K562 (cell line): Measurements from ENCODE around the gene NRXN3. TPM values are rescaled to one million over a fixed set of nuclear protein-coding genes. Genes with fewer than 3 reads are reported as not detected.

Source experiments
- ATAC-seq: fragments of 200-7000 bp; cut with Tn5 transposase; 3 replicates; pipeline ENCODE4 v1.9.1; 2020; ENCODE audit warnings: moderate library complexity
- BruUV-seq: library from RNA; stranded (reverse); fragments of 400-500 nt; replicated peaks from 2 replicates; lab custom pipeline; 2021; lab: Mats Ljungman, UMichigan
- CTCF ChIA-PET: fragments of 300-600 bp; formaldehyde crosslinking; extraction: SDS; loops from one replicate; lab custom pipeline; 2021; ENCODE audit warnings: low intra/inter-chr PET ratio; lab: Yijun Ruan, JAX
- POLR2A ChIA-PET: fragments of 300-600, 350-650 bp; sonication (Branson Sonifier 250); formaldehyde crosslinking; extraction: SDS; loops from one replicate; lab custom pipeline; 2021; ENCODE audit warnings: antibody characterized with exemption, inconsistent platforms; lab: Yijun Ruan, JAX
- DNase-seq, 4 experiments: peaks; one replicate each; pipeline versions ENCODE4 v3.0.0 to v3.0.0-alpha.2; 2011 to 2018; ENCODE audit warnings: low spot score in 3 of 4, mixed read lengths in 3 of 4; ENCODE audit errors: extremely low read depth in 1 of 4
- FAIRE-seq: peaks from 2 replicates; lab custom pipeline; 2011; peaks lifted over from hg19 to GRCh38; lab: Jason Lieb, UNC
- H2AFZ ChIP-seq: 2 replicates; pipeline ENCODE4 v1.6.0; 2011; ENCODE audit warnings: low read depth, low read length, control low read depth, inconsistent platforms
- H3K27ac ChIP-seq: fragments of 200-600 bp; 3 replicates; pipeline ENCODE4 v1.8.0; 2011; ENCODE audit warnings: low read depth, mild to moderate bottlenecking, control low read depth, inconsistent platforms, low read length, moderate library complexity, mixed read lengths; ENCODE audit errors: extremely low read depth
- H3K27me3 ChIP-seq, 2 experiments: fragments of 300-600 bp in 1 of 2; 2 replicates in 1 of 2; 3 replicates in 1 of 2; pipeline versions ENCODE4 v1.6.0 to v1.8.0; 2011; ENCODE audit warnings: inconsistent platforms in 2 of 2, low read length in 2 of 2, mild to moderate bottlenecking in 1 of 2, mixed read lengths in 1 of 2, moderate library complexity in 1 of 2; ENCODE audit not compliant: control insufficient read depth in 2 of 2, insufficient read depth in 2 of 2
- H3K36me3 ChIP-seq: fragments of 300-600 bp; 3 replicates; pipeline ENCODE4 v1.8.0; 2011; ENCODE audit warnings: mild to moderate bottlenecking, low read length, inconsistent platforms; ENCODE audit not compliant: control insufficient read depth, insufficient read depth
- H3K4me1 ChIP-seq, 2 experiments: fragments of 200-600 bp in 1 of 2; replicated peaks in 1 of 2; 2 replicates in 1 of 2; 3 replicates in 1 of 2; pipeline versions ENCODE4 v1.5.1 to v1.8.0; 2011; ENCODE audit warnings: inconsistent platforms in 2 of 2, low read length in 2 of 2, mild to moderate bottlenecking in 1 of 2, mixed read lengths in 1 of 2, moderate library complexity in 1 of 2; ENCODE audit not compliant: control insufficient read depth in 2 of 2, insufficient read depth in 2 of 2
- H3K4me2 ChIP-seq: 2 replicates; pipeline ENCODE4 v1.6.1; 2011; ENCODE audit warnings: low read length, control low read depth, inconsistent platforms, mixed read lengths; ENCODE audit not compliant: insufficient read depth
- H3K4me3 ChIP-seq: fragments of 200-600 bp; sonication (generic), shearing (Covaris generic); 2 replicates; pipeline ENCODE4 v1.5.1; 2016; ENCODE audit warnings: control low read depth, inconsistent platforms
- H3K79me2 ChIP-seq: fragments of 200-600 bp; 3 replicates; pipeline ENCODE4 v1.8.0; 2011; ENCODE audit warnings: low read length, inconsistent platforms; ENCODE audit not compliant: control insufficient read depth, insufficient read depth
- H3K9ac ChIP-seq, 2 experiments: 2 replicates each; pipeline versions ENCODE4 v1.6.0 to v1.6.1; 2011; ENCODE audit warnings: low read depth in 2 of 2, low read length in 2 of 2, control low read depth in 1 of 2, inconsistent platforms in 1 of 2, mild to moderate bottlenecking in 1 of 2, mixed read lengths in 1 of 2; ENCODE audit not compliant: insufficient read depth in 1 of 2
- H3K9me1 ChIP-seq: one replicate; pipeline ENCODE4 v1.6.0; 2011; ENCODE audit warnings: inconsistent platforms, mild to moderate bottlenecking, low read length, moderate library complexity; ENCODE audit not compliant: control insufficient read depth, insufficient read depth
- H3K9me3 ChIP-seq: replicated peaks from 2 replicates; pipeline ENCODE4 v1.5.1; 2011; ENCODE audit warnings: low read depth, low read length, inconsistent platforms; ENCODE audit not compliant: control insufficient read depth, insufficient read depth
- H4K20me1 ChIP-seq: replicated peaks from 2 replicates; pipeline ENCODE4 v1.6.1; 2011; ENCODE audit warnings: low read length, inconsistent platforms, mixed read lengths; ENCODE audit not compliant: control insufficient read depth, insufficient read depth
- ADNP ChIP-seq: fragments of 200-800 bp; sonication (Bioruptor generic); IDR thresholded peaks from 2 replicates; pipeline ENCODE4 v1.6.1; 2016; ENCODE audit warnings: missing genetic modification characterization, missing compliant biosample characterization
- EP400 ChIP-seq: fragments of 450-650 bp; IDR thresholded peaks from 2 replicates; pipeline ENCODE4 v1.6.1; 2017; ENCODE audit warnings: antibody characterized with exemption, mild to moderate bottlenecking, moderate library complexity
- ETV6 ChIP-seq, 3 experiments: fragments of 150-350 bp in 1 of 3; sonication (generic) in 1 of 3; formaldehyde crosslinking in 1 of 3; IDR thresholded peaks; 2 replicates each; pipeline versions ENCODE4 v1.6.1 to v1.8.0; 2014 to 2022; ENCODE audit warnings: borderline replicate concordance in 2 of 3, low read depth in 2 of 3, antibody characterized with exemption in 1 of 3, low read length in 1 of 3, mild to moderate bottlenecking in 1 of 3, missing genetic modification reagents in 1 of 3
- KLF13 ChIP-seq: fragments of 450-650 bp; IDR thresholded peaks from 2 replicates; pipeline ENCODE4 v1.6.1; 2016; ENCODE audit warnings: missing genetic modification characterization, low read depth, mild to moderate bottlenecking, missing compliant biosample characterization, moderate library complexity, borderline replicate concordance
- MYNN ChIP-seq, 2 experiments: sonication (generic); formaldehyde crosslinking in 1 of 2; IDR thresholded peaks; 2 replicates each; pipeline versions ENCODE4 v1.5.0 to v1.6.1; 2016 to 2020; ENCODE audit warnings: antibody characterized with exemption in 1 of 2, missing genetic modification reagents in 1 of 2
- NCOR1 ChIP-seq: fragments of 450-650 bp; IDR thresholded peaks from 2 replicates; pipeline ENCODE4 v1.6.1; 2016; ENCODE audit warnings: mild to moderate bottlenecking, moderate library complexity
- NFIC ChIP-seq: fragments of 450-650 bp; IDR thresholded peaks from 2 replicates; pipeline ENCODE4 v1.6.1; 2017; ENCODE audit warnings: mild to moderate bottlenecking, inconsistent platforms
- PCBP1 ChIP-seq: fragments of 200-400 bp; formaldehyde crosslinking; IDR thresholded peaks from 2 replicates; pipeline ENCODE4 v1.6.1; 2018; ENCODE audit warnings: mild to moderate bottlenecking, low read depth, low read length; ENCODE audit not compliant: poor library complexity, severe bottlenecking
- POLR3G ChIP-seq: IDR thresholded peaks from 2 replicates; pipeline ENCODE4 v1.6.1; 2011; ENCODE audit not compliant: insufficient read length, insufficient replicate concordance; ENCODE audit errors: extremely low read depth
- PTBP1 ChIP-seq: fragments of 200-400 bp; formaldehyde crosslinking; IDR thresholded peaks from 2 replicates; pipeline ENCODE4 v1.6.1; 2017; ENCODE audit warnings: low read depth, low read length
- SETDB1 ChIP-seq: IDR thresholded peaks from one replicate; pipeline ENCODE4 v1.6.1; 2012; ENCODE audit warnings: low read length, control low read depth, inconsistent platforms
- SPI1 ChIP-seq: IDR thresholded peaks from 2 replicates; pipeline ENCODE4 v1.6.1; 2011; ENCODE audit warnings: low read depth, low read length, control low read depth, borderline replicate concordance
- TEAD1 ChIP-seq, 2 experiments: fragments of 450-650 bp in 1 of 2; sonication (generic) in 1 of 2; formaldehyde crosslinking; IDR thresholded peaks; 2 replicates each; pipeline versions ENCODE4 v1.4.0 to v1.8.0; 2020 to 2022; ENCODE audit warnings: mild to moderate bottlenecking in 2 of 2, missing genetic modification reagents in 1 of 2
- TGIF2 ChIP-seq: sonication (generic); formaldehyde crosslinking; IDR thresholded peaks from 2 replicates; pipeline ENCODE4 v1.8.1; 2022; ENCODE audit warnings: mild to moderate bottlenecking, missing genetic modification reagents, moderate library complexity
- ZFX ChIP-seq: sonication (generic); formaldehyde crosslinking; IDR thresholded peaks from 2 replicates; pipeline ENCODE4 v1.8.0; 2022; ENCODE audit warnings: mild to moderate bottlenecking, missing genetic modification reagents, moderate library complexity
- ZNF224 ChIP-seq: sonication (generic); formaldehyde crosslinking; IDR thresholded peaks from 2 replicates; pipeline ENCODE4 v1.8.0; 2022; ENCODE audit warnings: mild to moderate bottlenecking, missing genetic modification reagents
- ZNF507 ChIP-seq: conservative IDR thresholded peaks from 2 replicates; pipeline ENCODE4 v1.6.1; 2017; ENCODE audit warnings: missing genetic modification characterization, missing compliant biosample characterization
- WGBS: fragments of 100-300 bp; shearing (Covaris generic); methylation state at CpG from one replicate; pipeline ENCODE4 v1.1.6; 2016; ENCODE audit warnings: low coverage, mixed read lengths; ENCODE audit not compliant: insufficient coverage; ENCODE audit errors: missing lambda C conversion rate; 5-methylcytosine and 5-hydroxymethylcytosine counted together
- in situ Hi-C: fragments of 300-500 bp; cut with MboI; formaldehyde crosslinking; loops from 4 replicates; pipeline ENCODE4 v1.15.0; 2018; ENCODE audit warnings: inconsistent platforms, mixed read lengths
- intact Hi-C: fragments of 100-400 bp; cut with micrococcal nuclease; formaldehyde crosslinking; loops from 2 replicates; pipeline ENCODE4 v1.14.2; 2022
- polyA plus RNA-seq, 8 experiments: library from polyadenylated mRNA; depleted of rRNA in 4 of 8; stranded (reverse) in 5 of 8; unstranded in 3 of 8; fragments of >200 nt; fragmentation: Nextera tagmentation in 2 of 8; fragmentation: Illumina TruSeq in 1 of 8; extraction: Ambion mirVana in 2 of 8; extraction: Trizol in 1 of 8; gene quantifications; 2 replicates each; pipeline versions ENCODE4 v1.2.1 to v1.2.3, GENCODE V29; 2011 to 2014; ENCODE audit warnings: inconsistent platforms in 1 of 8, missing spikeins in 1 of 8
- total RNA-seq, 7 experiments: library from RNA; depleted of rRNA in 6 of 7; stranded (reverse); fragments of >200 nt in 6 of 7; fragmentation: Illumina TruSeq in 2 of 7; extraction: Trizol in 2 of 7; gene quantifications; 2 replicates each; pipeline versions ENCODE4 v1.2.1 to v1.2.3, GENCODE V29; 2011 to 2021; ENCODE audit warnings: low replicate concordance in 1 of 7

NRXN3 gene
- total and polyA plus RNA-seq, 9 of the 15 experiments (the other 6 are each of a cell fraction or from before 2014, with no cell fraction given), result 0.09 TPM; not detected in 8

DNA sequence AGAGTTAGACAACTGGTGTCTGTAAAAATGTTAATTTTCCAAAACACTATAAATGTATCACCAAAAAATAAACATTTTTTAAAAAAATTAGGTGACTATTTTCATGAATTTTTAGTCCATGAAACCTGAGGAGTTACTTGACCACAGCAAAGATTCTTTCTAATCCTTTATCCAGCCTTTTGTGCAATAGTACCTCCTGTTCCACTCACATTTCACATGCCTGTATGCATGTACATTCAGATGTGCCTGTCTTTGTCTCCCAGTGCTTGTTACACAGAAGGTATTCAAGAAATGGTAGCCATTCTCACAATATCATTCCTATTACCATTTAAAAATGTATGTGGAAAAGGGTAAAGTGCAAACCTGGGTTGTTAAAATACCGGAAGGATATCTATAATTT is 1184.2 kb downstream of the NRXN3 start (continued):
- TF ChIP-seq ETV6 (IDR thresholded peaks at IDR 0.05; ENCODE audit: borderline replicate concordance in 1 of 2, low read depth in 2 of 2, low read length in 1 of 2) (no peak), ETV6 (CRISPR knock-in tag; IDR thresholded peaks at IDR 0.05; ENCODE audit: borderline replicate concordance) (no peak), ZNF507 (no peak), ZFX (CRISPR knock-in tag) (no peak)

DNA sequence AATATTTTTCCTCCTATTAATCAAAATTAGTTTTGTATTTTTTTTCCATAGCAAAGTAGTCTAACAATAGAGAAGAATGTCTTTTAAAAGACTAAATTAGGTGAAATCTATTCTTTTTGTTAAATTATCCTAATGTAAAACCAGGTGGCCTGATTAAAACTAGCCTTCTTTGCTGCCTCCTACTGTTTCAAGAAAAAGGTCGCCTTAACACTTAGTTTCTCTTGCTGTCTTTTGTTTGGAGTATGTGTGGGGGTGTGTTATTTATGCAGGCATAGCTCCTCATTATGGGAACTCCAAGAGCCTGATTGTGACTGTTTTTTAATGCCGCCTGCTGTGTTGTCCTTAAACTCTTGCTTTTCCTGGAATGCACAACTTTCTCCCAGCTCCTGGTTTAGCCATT is 1185.9 kb downstream of the NRXN3 start:
- no peak overlapping the region for H3K4me2 ChIP-seq
- in situ Hi-C loops (no loop called here), intact Hi-C loops (no loop called here)
- no peak overlapping the region for H3K27ac ChIP-seq
- POLR2A ChIA-PET, result no interaction called here
- H2AFZ ChIP-seq, result no peak overlapping the region
- ATAC-seq (no peak), FAIRE-seq (no peak), DNase-seq (no peak)
- H3K9ac ChIP-seq, result no peak overlapping the region
- no peaks in the 10 kb centered on the region for H4K20me1 ChIP-seq
- no peaks in the 10 kb centered on the region for H3K9me3 ChIP-seq
- H3K79me2 ChIP-seq, result no peaks in the 10 kb centered on the region
- no peaks in the 10 kb centered on the region for H3K36me3 ChIP-seq
- CTCF ChIA-PET, result no interaction called here
- BruUV-seq, result no TSS peak
- no peaks in the 10 kb centered on the region for H3K9me1 ChIP-seq
- TF ChIP-seq EP400 (no peak), POLR3G (no peak), SPI1 (no peak), TGIF2 (CRISPR knock-in tag) (no peak), PCBP1 (no peak), SETDB1 (no peak), ADNP (tag) (no peak), NCOR1 (no peak), MYNN (IDR thresholded peaks at IDR 0.05) (no peak), MYNN (CRISPR knock-in tag; IDR thresholded peaks at IDR 0.05) (no peak), ZNF224 (CRISPR knock-in tag) (no peak), KLF13 (tag) (no peak), NFIC (no peak), PTBP1 (no peak), TEAD1 (CRISPR knock-in tag; IDR thresholded peaks at IDR 0.05) (no peak)
- no peaks in the 10 kb centered on the region for H3K27me3 ChIP-seq
- 0% methylated on average over 2 of the region's 2 CpGs for WGBS
- no peak overlapping the region for H3K4me3 ChIP-seq
- H3K4me1 ChIP-seq, result no peaks in the 10 kb centered on the region
